PC-3 (cell line): Measurements from ENCODE around the gene VGF. TPM values are rescaled to one million over a fixed set of nuclear protein-coding genes. Genes with fewer than 3 reads are reported as not detected.

ENCODE experiments used
- ATAC-seq: fragments of 200-7000 bp; cut with Tn5 transposase; 2 replicates; pipeline ENCODE4 v1.9.1; 2020; ENCODE audit warnings: mild to moderate bottlenecking, moderate library complexity
- BruUV-seq: library from RNA; stranded (reverse); fragments of 400-500 nt; replicated peaks from 2 replicates; lab custom pipeline; 2021; lab: Mats Ljungman, UMichigan
- CTCF ChIA-PET: fragments of 300-600 bp; sonication (Branson Sonifier 250); formaldehyde crosslinking; loops from one replicate; lab custom pipeline; 2022; ENCODE audit warnings: antibody characterized with exemption; lab: Charles Lee
- POLR2A ChIA-PET: fragments of 300-600 bp; sonication (Branson Sonifier 250); formaldehyde crosslinking; loops from one replicate; lab custom pipeline; 2022; ENCODE audit warnings: antibody characterized with exemption; ENCODE audit not compliant: unreplicated experiment; lab: Charles Lee
- DNase-seq: peaks from one replicate; pipeline ENCODE4 v3.0.0-alpha.2; 2015
- H2AFZ ChIP-seq: fragments of 300-600 bp; sonication (generic); 2 replicates; pipeline ENCODE4 v1.6.0; 2016; ENCODE audit warnings: antibody characterized with exemption, low read length
- H3F3A ChIP-seq: fragments of 300-600 bp; sonication (generic); one replicate; pipeline ENCODE4 v1.6.0; 2017; ENCODE audit warnings: antibody characterized with exemption, low read length, control low read depth, mild to moderate bottlenecking; ENCODE audit not compliant: unreplicated experiment
- H3K27ac ChIP-seq: fragments of 300-600 bp; sonication (generic); 2 replicates; pipeline ENCODE4 v1.5.1; 2016; ENCODE audit warnings: mild to moderate bottlenecking, low read length
- H3K27me3 ChIP-seq: fragments of 300-600 bp; sonication (generic); 2 replicates; pipeline ENCODE4 v1.6.1; 2016; ENCODE audit warnings: low read length, mixed read lengths
- H3K36me3 ChIP-seq: fragments of 300-600 bp; sonication (generic); 2 replicates; pipeline ENCODE4 v1.6.1; 2016; ENCODE audit warnings: low read depth, mixed run types, low read length, mixed read lengths
- H3K4me1 ChIP-seq: fragments of 300-600 bp; sonication (generic); 2 replicates; pipeline ENCODE4 v1.5.1; 2016; ENCODE audit warnings: low read length; ENCODE audit not compliant: insufficient read depth
- H3K4me2 ChIP-seq: fragments of 300-600 bp; sonication (generic); 2 replicates; pipeline ENCODE4 v1.6.0; 2016; ENCODE audit warnings: low read length
- H3K4me3 ChIP-seq: fragments of 300-600 bp; sonication (generic); 2 replicates; pipeline ENCODE4 v1.5.1; 2016; ENCODE audit warnings: mild to moderate bottlenecking, low read length, mixed read lengths
- H3K79me2 ChIP-seq: fragments of 300-600 bp; sonication (generic); 2 replicates; pipeline ENCODE4 v1.6.1; 2017; ENCODE audit warnings: low read length, mixed read lengths
- H3K9ac ChIP-seq: fragments of 300-600 bp; sonication (generic); 2 replicates; pipeline ENCODE4 v1.6.0; 2016; ENCODE audit warnings: mild to moderate bottlenecking, low read length
- H3K9me2 ChIP-seq: fragments of 300-600 bp; sonication (generic); replicated peaks from 2 replicates; pipeline ENCODE4 v1.6.1; 2016; ENCODE audit warnings: mixed run types, low read length, mixed read lengths
- H3K9me3 ChIP-seq: fragments of 300-600 bp; sonication (generic); 2 replicates; pipeline ENCODE4 v1.6.1; 2016; ENCODE audit warnings: low read length, mixed read lengths
- H4K20me1 ChIP-seq: fragments of 300-600 bp; sonication (generic); 2 replicates; pipeline ENCODE4 v1.6.1; 2016; ENCODE audit warnings: low read length, mixed read lengths
- CTCF ChIP-seq: fragments of 300-600 bp; sonication (generic); conservative IDR thresholded peaks from 2 replicates; pipeline ENCODE4 v1.5.1; 2017; ENCODE audit warnings: antibody characterized with exemption, low read depth, mild to moderate bottlenecking, low read length
- EZH2 ChIP-seq: fragments of 300-600 bp; sonication (generic); IDR thresholded peaks from one replicate; pipeline ENCODE4 v1.6.1; 2017; ENCODE audit warnings: antibody characterized with exemption, mild to moderate bottlenecking, low read length; ENCODE audit not compliant: unreplicated experiment
- EZH2phosphoT487 ChIP-seq: fragments of 300-600 bp; sonication (generic); IDR thresholded peaks from 2 replicates; pipeline ENCODE4 v1.6.1; 2018; ENCODE audit warnings: mild to moderate bottlenecking, antibody characterized with exemption, low read length, borderline replicate concordance
- intact Hi-C: fragments of 100-400 bp; cut with micrococcal nuclease; formaldehyde crosslinking; loops from 2 replicates; pipeline ENCODE4 v1.9.0; 2023
- total RNA-seq: library from RNA; depleted of rRNA; stranded (reverse); fragments of >200 nt; gene quantifications from 2 replicates; pipeline ENCODE4 v1.2.3, GENCODE V29; 2014

VGF gene
- total RNA-seq, 1 experiment from 2014 or later: 1.6 TPM

- ATAC-seq: no peak
- H3K36me3 ChIP-seq: no peaks in the 10 kb centered on the region
- TF ChIP-seq CTCF: no peak
- TF ChIP-seq EZH2: no peak
- TF ChIP-seq EZH2phosphoT487: no peak
- ChIA-PET POLR2A (no interaction called here), CTCF (no interaction called here)
- H3K27ac ChIP-seq: no peak overlapping the region
- H3K4me3 ChIP-seq: peak overlapping the region; percentile 41; the same call in 1 of the 2 replicates
- H3K9ac ChIP-seq: no peak overlapping the region
- peak overlapping the region; percentile 56 for H2AFZ ChIP-seq
- DNase-seq: no peak
- no TSS peak for BruUV-seq
- peaks cover 45% of the 10 kb centered on the region for H3K4me1 ChIP-seq
- H3K9me3 ChIP-seq: no peaks in the 10 kb centered on the region
- H3K9me2 ChIP-seq: no peaks in the 10 kb centered on the region
- H3K27me3 ChIP-seq: peaks cover 61% of the 10 kb centered on the region
- H3F3A ChIP-seq: no peaks in the 10 kb centered on the region
- H3K4me2 ChIP-seq: peak overlapping the region; percentile 70
- H3K79me2 ChIP-seq: no peaks in the 10 kb centered on the region
- no peaks in the 10 kb centered on the region for H4K20me1 ChIP-seq
- intact Hi-C loops: loop anchor here (1.0 kb wide), 1 partner anchor 25 kb away; no protein-coding TSS in a partner anchor
Observed at GRCh38 chr7:101169110-101169837, 3.9 kb upstream of the VGF start.

GRCh38 chr7:101168412-101169049 is 3.2 kb upstream of the VGF start:
- intact Hi-C loops: loop anchor here (1.0 kb wide), 1 partner anchor 24 kb away; no protein-coding TSS in a partner anchor
- no peaks in the 10 kb centered on the region for H3F3A ChIP-seq
- no peaks in the 10 kb centered on the region for H3K79me2 ChIP-seq
- CTCF ChIA-PET: interaction anchor here (0.6 kb wide), 1 partner anchor 12 kb away, joined by 3 read pairs; no protein-coding TSS in a partner anchor
- TF ChIP-seq EZH2phosphoT487: no peak
- TF ChIP-seq EZH2: no peak
- no peak for TF ChIP-seq CTCF
- H3K4me1 ChIP-seq: peaks cover 48% of the 10 kb centered on the region
- DNase-seq (no peak), ATAC-seq (no peak)
- no peak overlapping the region for H3K27ac ChIP-seq
- H3K9me2 ChIP-seq: no peaks in the 10 kb centered on the region
- peaks cover 61% of the 10 kb centered on the region for H3K27me3 ChIP-seq
- H3K4me2 ChIP-seq: no peak overlapping the region
- H3K4me3 ChIP-seq: no peak overlapping the region
- BruUV-seq: no TSS peak
- H2AFZ ChIP-seq: no peak overlapping the region
- no peaks in the 10 kb centered on the region for H4K20me1 ChIP-seq
- POLR2A ChIA-PET: no interaction called here
- no peak overlapping the region for H3K9ac ChIP-seq
- no peaks in the 10 kb centered on the region for H3K9me3 ChIP-seq
- H3K36me3 ChIP-seq: no peaks in the 10 kb centered on the region
